HG02973 (cell line): ENCODE data around the gene GALNS.

ENCODE experiments used
- ATAC-seq: cut with Tn5 transposase; IDR thresholded peaks from one replicate; pipeline ENCODE4 v1.9.1; 2021; ENCODE audit warnings: moderate library complexity; ENCODE audit not compliant: unreplicated experiment

The GALNS gene

GRCh38 chr16:88787579-88788314 is 69.0 kb downstream of the GALNS start:
- ATAC-seq: no peak

- no peak for ATAC-seq
Measured at GRCh38 chr16:88785106-88785924, 71.4 kb downstream of the GALNS start, which contains the start of gene PIEZO1. Gene PIEZO1, minus strand, starts transcription at chr16:88785220. Its CDS starts 256 bp downstream, at chr16:88784964.

- no peak for ATAC-seq
Measured at GRCh38 chr16:88784856-88785105, 72.0 kb downstream of the GALNS start.

GRCh38 chr16:88784074-88784855 is 72.5 kb downstream of the GALNS start:
- ATAC-seq: no peak

- no peak for ATAC-seq
Measured at GRCh38 chr16:88783391-88784073, 73.2 kb downstream of the GALNS start.

- ATAC-seq: no peak
Measured at GRCh38 chr16:88782454-88783390, 74.0 kb downstream of the GALNS start.

- no peak for ATAC-seq
Measured at GRCh38 chr16:88781140-88782077, 75.3 kb downstream of the GALNS start.

- no peak for ATAC-seq
Measured at GRCh38 chr16:88780142-88781062, 76.3 kb downstream of the GALNS start.

GRCh38 chr16:88779406-88780141 is 77.2 kb downstream of the GALNS start:
- ATAC-seq: no peak

- ATAC-seq: no peak
Measured at GRCh38 chr16:88778541-88779065, 78.1 kb downstream of the GALNS start.

- ATAC-seq: no peak
Measured at GRCh38 chr16:88778271-88778525, 78.5 kb downstream of the GALNS start.

GRCh38 chr16:88777471-88778270 is 79.1 kb downstream of the GALNS start:
- no peak for ATAC-seq

- ATAC-seq: no peak
Measured at GRCh38 chr16:88775825-88776224, 80.9 kb downstream of the GALNS start.

GRCh38 chr16:88774544-88775393 is 82.0 kb downstream of the GALNS start:
- no peak for ATAC-seq

- no peak for ATAC-seq
Measured at GRCh38 chr16:88773812-88774291, 82.9 kb downstream of the GALNS start.
